GM18526 (cell line): ENCODE data around the gene C19orf33.

ENCODE experiments used
- POLR2A ChIP-seq: IDR thresholded peaks from 3 replicates; pipeline ENCODE4 v1.6.1; 2011; ENCODE audit not compliant: insufficient read length; ENCODE audit errors: extremely low read depth

Gene C19orf33

DNA sequence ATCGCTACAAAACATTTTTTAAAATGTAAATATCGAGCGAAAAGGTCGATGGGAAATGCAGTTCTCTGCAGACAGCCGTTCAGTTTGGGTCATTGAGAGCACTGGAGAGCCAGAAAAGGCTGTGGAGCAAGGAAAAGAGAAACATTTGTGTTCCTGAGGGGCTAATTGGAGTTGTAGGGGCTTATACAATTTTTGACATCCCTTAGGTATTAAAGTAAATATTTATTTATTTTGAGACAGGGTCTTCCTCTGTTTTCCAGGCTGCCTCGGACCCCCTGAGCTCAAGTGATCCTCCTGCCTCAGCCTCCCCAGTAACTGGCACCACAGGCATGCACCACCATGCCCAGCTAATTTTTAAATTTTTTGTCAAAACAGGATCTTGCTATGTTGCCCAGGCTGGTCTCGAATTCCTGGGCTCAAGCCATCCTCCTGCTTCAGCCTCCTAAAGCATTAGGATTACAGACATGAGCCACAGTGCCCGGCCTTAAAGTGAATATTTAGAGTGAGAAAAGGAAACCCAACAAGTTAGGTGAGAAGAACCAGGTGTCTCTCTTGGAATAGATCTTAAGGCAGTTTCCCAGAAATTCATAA is 12.5 kb downstream of the C19orf33 start:
- TF ChIP-seq POLR2A, result no peak

DNA sequence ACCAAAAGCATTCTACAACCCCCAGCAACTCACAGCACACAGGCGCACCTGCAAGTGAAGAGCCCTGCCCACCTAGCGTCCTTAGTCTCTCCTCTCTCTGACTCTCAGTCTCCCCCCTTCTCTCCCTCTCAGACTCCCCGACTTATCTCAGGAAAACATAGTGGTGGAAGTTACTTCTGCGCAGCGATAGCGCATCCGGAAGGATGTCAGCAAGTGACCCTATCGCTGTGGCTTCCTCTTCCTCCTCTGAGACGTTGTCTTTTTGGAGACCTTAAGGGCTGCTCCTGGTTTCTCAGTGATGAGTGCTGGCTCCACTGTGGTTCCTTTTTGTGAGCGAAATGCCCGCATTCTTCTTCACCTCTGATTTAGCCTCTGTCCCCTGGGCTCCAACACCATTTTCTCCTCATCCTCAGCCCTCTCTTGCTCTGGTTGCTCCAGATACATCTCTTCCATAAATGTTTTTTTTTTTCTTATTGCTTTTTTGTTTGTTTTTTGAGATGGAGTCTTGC is 13.1 kb downstream of the C19orf33 start:
- TF ChIP-seq POLR2A, result no peak

GRCh38 chr19:38318660-38319059 is 14.6 kb downstream of the C19orf33 start:
- no peak for TF ChIP-seq POLR2A

DNA sequence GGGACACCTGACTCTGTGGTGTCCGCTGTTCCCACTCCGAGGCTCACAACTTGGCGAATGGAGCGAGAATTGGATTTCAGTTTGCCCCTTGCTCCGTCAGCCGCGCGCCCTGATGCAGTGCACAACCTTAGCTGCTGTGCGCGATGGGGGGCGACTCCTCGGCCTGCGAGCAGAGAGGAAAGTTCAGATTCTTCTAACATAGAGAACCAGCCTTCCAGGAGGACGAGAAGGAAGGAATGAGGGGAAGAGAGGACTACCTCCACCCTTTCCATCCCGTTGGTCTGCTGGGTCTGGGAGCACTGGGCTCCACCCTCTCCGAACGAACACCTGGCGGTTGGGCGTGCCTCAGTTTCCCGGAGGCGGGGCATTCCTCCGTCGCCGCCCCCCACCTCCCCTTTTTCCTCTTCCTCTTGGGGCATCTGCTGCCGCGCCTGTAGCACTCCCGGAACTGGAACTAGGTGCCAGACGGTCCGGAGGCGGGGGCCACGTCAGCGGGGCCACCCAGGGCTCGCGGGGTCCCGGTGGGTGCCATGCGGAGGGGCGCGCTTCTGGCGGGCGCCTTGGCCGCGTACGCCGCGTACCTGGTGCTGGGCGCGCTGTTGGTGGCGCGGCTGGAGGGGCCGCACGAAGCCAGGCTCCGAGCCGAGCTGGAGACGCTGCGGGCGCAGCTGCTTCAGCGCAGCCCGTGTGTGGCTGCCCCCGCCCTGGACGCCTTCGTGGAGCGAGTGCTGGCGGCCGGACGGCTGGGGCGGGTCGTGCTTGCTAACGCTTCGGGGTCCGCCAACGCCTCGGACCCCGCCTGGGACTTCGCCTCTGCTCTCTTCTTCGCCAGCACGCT is 15.6 kb downstream of the C19orf33 start, which contains the start of gene KCNK6:
TSS of gene KCNK6 (plus strand) at position 425 of the 838 bp plus-strand sequence. CDS start at position 531, 106 bp downstream.
- peak; percentile 38 for TF ChIP-seq POLR2A

DNA sequence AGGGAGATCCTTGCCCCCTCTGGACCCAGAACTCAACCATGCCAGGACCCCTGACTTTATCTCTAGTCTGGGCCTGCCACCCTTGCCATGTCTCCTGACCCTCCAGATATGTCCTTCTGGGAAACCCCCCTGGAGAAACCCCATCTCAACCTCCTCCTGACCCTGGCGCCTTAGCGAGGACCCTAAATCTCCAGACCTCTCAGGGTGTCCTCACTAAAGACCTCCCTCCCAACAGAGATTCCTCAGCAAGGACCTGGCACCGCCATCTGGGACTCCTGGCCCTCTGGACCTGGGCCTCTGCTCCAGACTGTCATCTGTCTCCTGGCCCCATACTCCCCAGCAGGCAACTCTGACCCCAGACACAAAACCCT is 16.9 kb downstream of the C19orf33 start:
- TF ChIP-seq POLR2A, result no peak

DNA sequence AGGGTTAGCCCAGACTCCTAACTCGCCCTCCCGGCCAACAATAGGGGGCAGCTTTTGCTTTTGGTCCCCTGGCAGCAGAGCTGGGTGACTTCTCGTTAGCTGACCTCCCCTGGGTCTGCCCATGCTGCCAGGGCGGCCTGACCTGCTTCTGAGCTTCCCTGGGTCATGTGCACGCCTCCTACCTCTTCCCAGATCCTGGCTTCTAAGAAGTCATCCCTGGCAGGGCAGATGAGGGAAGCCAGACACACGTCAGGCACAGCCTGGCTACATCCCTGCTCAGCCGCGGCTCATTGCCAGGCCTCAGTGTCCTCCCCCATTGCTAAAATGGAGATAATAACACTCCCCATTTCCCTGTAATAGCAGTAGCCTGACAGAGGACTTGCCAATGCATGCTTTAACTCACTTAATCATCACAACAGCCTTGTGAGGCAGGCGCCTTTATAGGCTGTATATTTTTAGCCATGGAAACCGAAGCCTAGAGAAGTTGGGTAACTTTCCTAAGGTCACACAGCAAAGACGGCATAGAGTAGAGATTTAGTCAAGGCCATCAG is 17.7 kb downstream of the C19orf33 start:
- TF ChIP-seq POLR2A, result no peak

DNA sequence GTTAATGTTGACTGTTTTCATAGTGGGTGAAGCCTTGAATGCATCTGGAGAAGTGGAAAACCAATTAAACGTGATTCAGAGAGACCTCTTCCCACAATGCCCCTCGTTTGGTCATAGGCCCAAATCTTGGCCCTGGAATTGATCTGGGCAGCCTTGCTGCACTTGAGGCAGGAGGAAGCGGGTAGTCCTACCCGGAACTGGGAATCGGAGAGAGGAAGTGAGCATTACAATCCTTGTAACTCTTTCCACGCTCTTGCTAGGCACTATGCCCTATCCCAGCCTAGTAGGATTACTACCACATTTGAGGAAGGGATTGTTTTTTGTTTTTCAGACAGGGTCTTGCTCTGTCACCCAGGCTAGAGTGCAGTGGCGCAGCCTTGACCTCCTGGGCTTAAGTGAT is 19.2 kb downstream of the C19orf33 start:
- TF ChIP-seq POLR2A, result no peak

- TF ChIP-seq POLR2A, result no peak
These were observed 20.4 kb downstream of the C19orf33 start for GRCh38 chr19:38324431-38324830.

DNA sequence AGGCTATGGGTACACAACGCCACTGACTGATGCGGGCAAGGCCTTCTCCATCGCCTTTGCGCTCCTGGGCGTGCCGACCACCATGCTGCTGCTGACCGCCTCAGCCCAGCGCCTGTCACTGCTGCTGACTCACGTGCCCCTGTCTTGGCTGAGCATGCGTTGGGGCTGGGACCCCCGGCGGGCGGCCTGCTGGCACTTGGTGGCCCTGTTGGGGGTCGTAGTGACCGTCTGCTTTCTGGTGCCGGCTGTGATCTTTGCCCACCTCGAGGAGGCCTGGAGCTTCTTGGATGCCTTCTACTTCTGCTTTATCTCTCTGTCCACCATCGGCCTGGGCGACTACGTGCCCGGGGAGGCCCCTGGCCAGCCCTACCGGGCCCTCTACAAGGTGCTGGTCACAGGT is 22.5 kb downstream of the C19orf33 start:
- no peak for TF ChIP-seq POLR2A

DNA sequence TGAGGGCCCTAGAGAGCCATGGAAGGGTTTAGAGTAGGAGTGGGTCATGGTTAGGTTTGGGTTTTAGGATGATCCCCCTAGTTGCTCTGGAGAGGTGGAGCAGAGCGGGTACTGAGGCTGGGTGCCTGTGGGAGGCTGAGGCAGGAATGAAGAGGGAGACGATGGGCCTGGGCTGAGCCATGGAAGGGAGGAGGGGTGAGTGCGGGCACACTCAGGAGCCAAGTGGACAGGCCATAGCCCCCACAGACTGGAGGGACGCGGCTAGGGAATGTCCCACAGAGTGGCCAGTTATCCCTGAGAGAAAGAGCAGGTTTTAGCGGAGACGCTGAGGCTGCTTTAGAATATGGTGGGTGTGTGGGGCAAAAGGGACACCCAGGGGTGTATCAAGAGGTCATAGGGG is 25.6 kb downstream of the C19orf33 start:
- no peak for TF ChIP-seq POLR2A

- TF ChIP-seq POLR2A, result no peak
These were observed 27.7 kb downstream of the C19orf33 start for GRCh38 chr19:38331728-38332127.

DNA sequence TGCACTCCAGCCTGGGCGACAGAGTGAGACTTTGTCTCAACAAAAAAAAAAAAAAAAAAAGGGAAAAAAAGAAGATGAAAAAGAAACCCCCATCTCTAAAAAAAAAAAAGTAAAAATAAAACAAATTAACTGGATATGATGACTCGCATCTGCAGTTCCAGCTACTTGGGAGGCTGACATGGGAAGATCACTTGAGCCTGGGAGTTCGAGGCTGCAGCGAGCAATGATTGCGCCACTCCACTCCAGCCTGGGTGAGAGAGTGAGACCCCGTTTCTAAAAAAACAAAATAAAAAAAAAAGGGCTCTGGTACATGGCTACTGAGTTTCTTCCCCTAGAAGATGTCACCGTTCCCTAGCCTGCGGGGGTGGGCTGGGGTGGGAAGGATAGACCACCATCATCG is 29.2 kb downstream of the C19orf33 start:
- no peak for TF ChIP-seq POLR2A

DNA sequence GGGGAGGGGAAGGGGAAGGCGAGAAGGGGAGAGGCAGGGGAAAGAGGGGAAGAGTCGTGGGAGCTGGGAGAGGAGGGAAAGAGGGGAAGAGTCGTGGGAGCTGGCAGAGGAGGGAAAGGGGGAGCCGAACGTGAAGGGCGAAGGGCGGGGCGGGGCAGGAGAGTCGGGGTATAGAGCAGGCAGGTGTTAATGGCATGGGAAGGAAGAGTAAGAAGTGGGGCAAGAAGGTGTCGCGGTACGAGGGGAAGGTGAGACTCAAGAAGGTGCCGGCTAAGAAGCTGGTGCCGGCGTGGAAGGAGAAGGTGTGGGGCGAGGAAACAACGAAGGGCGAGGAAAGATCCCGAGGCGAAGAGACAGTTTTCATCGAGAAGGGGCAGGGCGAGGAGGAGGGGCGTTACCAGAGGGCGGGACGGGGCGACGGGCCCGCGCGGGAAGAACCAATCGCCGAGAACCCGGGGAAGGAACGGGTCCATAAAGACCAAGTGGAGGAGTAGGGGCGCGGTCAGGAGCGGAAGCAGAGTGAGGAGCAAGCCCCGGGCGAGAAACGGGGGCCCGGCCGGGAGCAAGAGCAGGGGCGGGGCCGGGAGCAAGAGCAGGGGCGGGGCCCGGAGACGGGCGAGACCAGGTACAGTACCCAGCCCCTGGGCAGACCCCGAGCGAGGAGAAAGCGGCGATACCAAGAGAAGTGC is 32.0 kb downstream of the C19orf33 start:
- TF ChIP-seq POLR2A, result no peak

GRCh38 chr19:38336638-38337359 is 32.7 kb downstream of the C19orf33 start:
- TF ChIP-seq POLR2A, result no peak

- TF ChIP-seq POLR2A, result no peak
These were observed 33.3 kb downstream of the C19orf33 start for GRCh38 chr19:38337360-38337653.
